Lung (tissue), 12 donors: Measurements from ENCODE around the gene CHD6. TPM values are rescaled to one million over a fixed set of nuclear protein-coding genes. Genes with fewer than 3 reads are reported as not detected.

Source experiments
- ATAC-seq: fragments of 200-7000 bp; cut with Tn5 transposase; one replicate; pipeline ENCODE4 v1.9.1; 2020; ENCODE audit warnings: moderate number of reproducible peaks; ENCODE audit not compliant: insufficient read depth, low FRiP score
- DNase-seq, 3 donors: peaks; one replicate each; pipeline ENCODE4 v3.0.0-alpha.2; 2013 to 2017
- H3K27ac ChIP-seq, 2 donors: one replicate each; pipeline ENCODE4 v1.5.1; 2013; ENCODE audit warnings: mild to moderate bottlenecking in 2 of 2, moderate library complexity in 2 of 2, control low read depth in 1 of 2, inconsistent platforms in 1 of 2, low read depth in 1 of 2, low read length in 1 of 2
- H3K27me3 ChIP-seq, 3 donors: one replicate each; pipeline ENCODE4 v1.5.1; 2013; ENCODE audit warnings: low read length in 2 of 3; ENCODE audit not compliant: control insufficient read depth in 3 of 3, insufficient read depth in 3 of 3
- H3K36me3 ChIP-seq, 4 donors: one replicate each; pipeline ENCODE4 v1.5.1; 2013; ENCODE audit warnings: low read length in 4 of 4, mild to moderate bottlenecking in 1 of 4, moderate library complexity in 1 of 4; ENCODE audit not compliant: control insufficient read depth in 4 of 4, insufficient read depth in 4 of 4
- H3K4me1 ChIP-seq, 5 donors: one replicate each; pipeline ENCODE4 v1.5.1; 2013; ENCODE audit warnings: low read length in 5 of 5, mild to moderate bottlenecking in 2 of 5, moderate library complexity in 1 of 5; ENCODE audit not compliant: control insufficient read depth in 5 of 5, insufficient read depth in 5 of 5
- H3K4me3 ChIP-seq: one replicate; pipeline ENCODE4 v1.5.1; 2013; ENCODE audit warnings: mild to moderate bottlenecking, control low read depth, moderate library complexity
- H3K9ac ChIP-seq, 2 donors: one replicate each; pipeline ENCODE4 v1.5.1; 2013; ENCODE audit warnings: low read length in 2 of 2, control low read depth in 1 of 2; ENCODE audit not compliant: insufficient read depth in 1 of 2
- H3K9me3 ChIP-seq, 4 donors: one replicate each; pipeline ENCODE4 v1.5.1; 2013; ENCODE audit warnings: low read length in 3 of 4, mild to moderate bottlenecking in 1 of 4, moderate library complexity in 1 of 4; ENCODE audit not compliant: control insufficient read depth in 4 of 4, insufficient read depth in 3 of 4
- WGBS, 2 donors: extraction: QIAGEN DNeasy Blood & Tissue Kit; methylation state at CpG; one replicate each; pipeline ENCODE4 v1.1.7; 2013; 5-methylcytosine and 5-hydroxymethylcytosine counted together
- polyA plus RNA-seq, 2 donors: library from polyadenylated mRNA; stranded (reverse); fragments of 200-250 nt; gene quantifications; one replicate each; pipeline ENCODE4 v1.2.1, GENCODE V29; 2013
- total RNA-seq, 2 donors: library from RNA; depleted of rRNA in 1 of 2; stranded (reverse); fragments of >200 nt in 1 of 2; gene quantifications; one replicate each; pipeline ENCODE4 v1.2.1, GENCODE V29; 2014 to 2021
- TF ChIP-seq, protein P1 (sequence below): IDR thresholded peaks from 2 replicates; pipeline ENCODE4 v1.5.1; 2012; ENCODE audit warnings: mild to moderate bottlenecking; ENCODE audit errors: control extremely low read depth, extremely low read depth
- donor health status: control.
- donor health status: control.
- donor health status: Bipolar disorder and iron deficiency.
- donor health status: healthy.
- donor health status: DM: yes; HTN: yes; CAD: no.

CHD6 gene
- total and polyA plus RNA-seq, 4 donors: 5.0 to 95.3 (median 21.0) TPM

DNA sequence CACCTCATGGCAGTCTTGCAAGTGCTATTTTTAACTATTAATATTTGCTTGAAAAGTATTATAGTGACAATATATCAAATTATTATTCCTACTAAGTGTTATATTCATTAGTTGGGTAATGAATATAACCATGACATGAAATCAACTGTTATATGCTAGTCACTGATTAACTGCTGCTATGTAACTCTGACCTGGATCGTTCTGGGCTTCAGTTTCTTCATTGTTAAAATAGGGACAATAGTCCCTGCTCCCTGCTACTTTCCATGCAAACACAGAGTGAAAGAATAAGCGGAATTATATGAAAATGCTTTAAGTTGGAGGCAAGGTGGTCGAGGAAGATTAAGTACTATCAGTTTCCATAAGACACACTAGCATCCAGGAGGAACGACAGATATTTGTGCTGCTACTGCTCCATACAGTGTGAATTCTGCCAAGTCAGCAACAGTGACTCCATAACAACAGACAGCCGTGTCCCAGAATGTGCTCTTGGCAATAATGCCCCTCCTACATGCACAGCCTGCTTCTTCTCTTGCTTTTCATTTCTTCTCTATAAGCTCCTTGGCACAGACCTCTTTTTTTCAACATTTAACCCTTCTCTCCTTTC, 107.2 kb downstream of the CHD6 start:
- ATAC-seq (no peak), DNase-seq (peak; percentile 32 to 72 (median 55))
- H3K36me3 ChIP-seq: peaks cover 0 to 16% (median 8%) of the 10 kb centered on the region in 4 donors
- TF ChIP-seq, protein P1, sequence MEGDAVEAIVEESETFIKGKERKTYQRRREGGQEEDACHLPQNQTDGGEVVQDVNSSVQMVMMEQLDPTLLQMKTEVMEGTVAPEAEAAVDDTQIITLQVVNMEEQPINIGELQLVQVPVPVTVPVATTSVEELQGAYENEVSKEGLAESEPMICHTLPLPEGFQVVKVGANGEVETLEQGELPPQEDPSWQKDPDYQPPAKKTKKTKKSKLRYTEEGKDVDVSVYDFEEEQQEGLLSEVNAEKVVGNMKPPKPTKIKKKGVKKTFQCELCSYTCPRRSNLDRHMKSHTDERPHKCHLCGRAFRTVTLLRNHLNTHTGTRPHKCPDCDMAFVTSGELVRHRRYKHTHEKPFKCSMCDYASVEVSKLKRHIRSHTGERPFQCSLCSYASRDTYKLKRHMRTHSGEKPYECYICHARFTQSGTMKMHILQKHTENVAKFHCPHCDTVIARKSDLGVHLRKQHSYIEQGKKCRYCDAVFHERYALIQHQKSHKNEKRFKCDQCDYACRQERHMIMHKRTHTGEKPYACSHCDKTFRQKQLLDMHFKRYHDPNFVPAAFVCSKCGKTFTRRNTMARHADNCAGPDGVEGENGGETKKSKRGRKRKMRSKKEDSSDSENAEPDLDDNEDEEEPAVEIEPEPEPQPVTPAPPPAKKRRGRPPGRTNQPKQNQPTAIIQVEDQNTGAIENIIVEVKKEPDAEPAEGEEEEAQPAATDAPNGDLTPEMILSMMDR: no peak
- no peaks in the 10 kb centered on the region for H3K27me3 ChIP-seq
- H3K27ac ChIP-seq: no peak overlapping the region
- H3K4me3 ChIP-seq: no peak overlapping the region
- WGBS, 2 donors: 79 to 88% methylated on average over 5 of the region's 5 CpGs
- H3K4me1 ChIP-seq: peaks cover 14 to 39% (median 24%) of the 10 kb centered on the region in 5 donors
- H3K9me3 ChIP-seq: peaks cover 0 to 2% (median 0%) of the 10 kb centered on the region in 4 donors
- H3K9ac ChIP-seq: no peak overlapping the region

DNA sequence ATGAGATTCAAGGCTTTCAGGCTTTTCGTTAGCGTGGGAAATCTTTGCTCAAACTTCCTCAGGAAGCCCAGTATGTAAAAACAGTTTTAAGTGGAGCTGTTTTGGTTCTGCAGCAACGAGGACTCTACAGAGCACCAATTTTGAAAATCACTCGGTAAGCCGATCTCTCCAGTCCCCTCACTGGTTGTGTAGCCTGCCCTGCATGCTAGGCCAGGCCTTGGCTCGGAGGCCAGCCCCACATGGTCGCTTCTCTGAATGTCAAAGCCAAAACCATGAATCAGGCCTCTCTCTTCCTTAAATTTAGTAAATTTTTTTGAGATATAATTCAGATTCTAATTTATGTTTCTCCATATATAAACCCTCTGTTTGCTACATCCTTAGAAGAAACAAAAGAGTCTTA, 108.0 kb downstream of the CHD6 start:
- TF ChIP-seq, protein P1: no peak
- 46 to 52% methylated on average over 7 of the region's 7 CpGs for WGBS, 2 donors
- Histone ChIP-seq H3K9ac (no peak overlapping the region), H3K9me3 (peaks cover 0 to 2% (median 0%) of the 10 kb centered on the region in 4 donors), H3K27ac (peak overlapping the region in 1 of 2 donors; percentile 6), H3K36me3 (peaks cover 0 to 16% (median 9%) of the 10 kb centered on the region in 4 donors), H3K4me1 (peaks cover 14 to 39% (median 24%) of the 10 kb centered on the region in 5 donors), H3K27me3 (no peaks in the 10 kb centered on the region), H3K4me3 (no peak overlapping the region)
- ATAC-seq (no peak), DNase-seq (peak in 1 of 3 donors; percentile 11)

DNA sequence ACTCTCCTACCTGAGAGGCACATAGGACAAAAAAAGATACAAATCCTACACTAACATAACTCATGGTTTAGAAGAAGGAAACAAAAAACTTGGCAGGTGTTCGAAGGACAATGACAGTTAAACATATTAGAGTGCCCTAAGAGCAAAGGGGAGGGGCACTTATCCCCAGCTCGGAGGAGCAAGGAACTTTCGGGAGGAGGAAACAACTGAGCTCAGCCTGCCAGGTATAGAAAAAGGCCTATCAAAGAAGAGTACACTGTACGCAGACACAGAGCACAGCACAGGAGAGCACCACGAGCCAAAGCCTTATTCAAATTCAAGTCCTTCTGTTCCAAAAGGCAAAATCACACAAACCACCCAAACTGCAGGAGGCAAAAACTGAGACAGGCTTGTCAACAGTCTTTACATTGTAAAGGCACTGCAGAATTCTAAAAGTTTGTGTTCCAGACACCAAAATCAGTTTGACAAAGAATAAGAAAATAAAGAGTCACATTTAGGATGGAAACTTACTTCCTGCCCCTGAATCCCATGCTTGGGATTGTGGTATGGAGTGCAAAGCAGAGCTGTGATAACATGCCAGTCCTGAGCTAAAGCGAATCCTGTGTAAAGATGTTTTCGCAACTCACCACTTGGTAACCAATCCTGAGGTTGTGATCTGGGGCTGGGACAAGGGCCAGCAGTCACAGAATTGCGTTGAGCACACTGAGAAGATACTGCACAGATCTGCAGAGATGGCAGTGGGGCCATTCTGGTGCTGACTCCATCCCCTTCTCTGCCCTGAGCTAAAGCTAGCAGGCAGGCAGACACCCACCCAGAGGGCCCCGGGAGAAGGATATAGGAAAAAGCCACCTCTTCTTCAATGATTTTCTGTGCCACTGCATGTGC, 108.6 kb downstream of the CHD6 start:
- H3K9ac ChIP-seq: no peak overlapping the region
- peaks cover 14 to 39% (median 24%) of the 10 kb centered on the region in 5 donors for H3K4me1 ChIP-seq
- peak; percentile 47 to 76 (median 68) for DNase-seq
- H3K9me3 ChIP-seq: peaks cover 0 to 2% (median 0%) of the 10 kb centered on the region in 4 donors
- ATAC-seq: no peak
- WGBS, 2 donors: 40 to 51% methylated on average over 9 of the region's 9 CpGs
- no peak overlapping the region for H3K4me3 ChIP-seq
- H3K27ac ChIP-seq: peak overlapping the region in 1 of 2 donors; percentile 74
- TF ChIP-seq, protein P1: no peak
- H3K27me3 ChIP-seq: no peaks in the 10 kb centered on the region
- peaks cover 0 to 16% (median 10%) of the 10 kb centered on the region in 4 donors for H3K36me3 ChIP-seq
